LNCaP clone FGC (cell line): ENCODE results near the gene XRCC6.

Experiments
- DNase-seq: peaks from one replicate; pipeline ENCODE4 v3.0.0-alpha.2; 2011; ENCODE audit warnings: low read depth
- H3K4me3 ChIP-seq: 2 replicates; pipeline ENCODE4 v1.5.1; 2011; ENCODE audit warnings: mild to moderate bottlenecking, low read depth, low read length, control low read depth
- CTCF ChIP-seq: IDR thresholded peaks from 2 replicates; pipeline ENCODE4 v1.5.1; 2012; ENCODE audit warnings: mild to moderate bottlenecking; ENCODE audit not compliant: control insufficient read depth, insufficient read depth; ENCODE audit errors: extremely low read depth

The XRCC6 gene

GRCh38 chr22:41578114-41578513 lies 43.0 kb upstream of the XRCC6 start:
- no peak overlapping the region for H3K4me3 ChIP-seq
- no peak for DNase-seq
- no peak for TF ChIP-seq CTCF

GRCh38 chr22:41578818-41579217 lies 42.3 kb upstream of the XRCC6 start:
- no peak for DNase-seq
- TF ChIP-seq CTCF, result no peak
- no peak overlapping the region for H3K4me3 ChIP-seq

GRCh38 chr22:41579297-41579996 lies 41.6 kb upstream of the XRCC6 start:
- no peak overlapping the region for H3K4me3 ChIP-seq
- no peak for TF ChIP-seq CTCF
- no peak for DNase-seq

GRCh38 chr22:41579997-41580355 lies 41.1 kb upstream of the XRCC6 start:
- no peak for DNase-seq
- no peak for TF ChIP-seq CTCF
- H3K4me3 ChIP-seq, result no peak overlapping the region

GRCh38 chr22:41582694-41583093 lies 38.4 kb upstream of the XRCC6 start:
- no peak for DNase-seq
- TF ChIP-seq CTCF, result no peak
- H3K4me3 ChIP-seq, result no peak overlapping the region

- TF ChIP-seq CTCF, result no peak
These were observed 36.2 kb upstream of the XRCC6 start for GRCh38 chr22:41584881-41585280.

GRCh38 chr22:41585898-41586297 lies 35.2 kb upstream of the XRCC6 start:
- H3K4me3 ChIP-seq, result no peak overlapping the region
- no peak for TF ChIP-seq CTCF
- DNase-seq, result no peak

More at GRCh38 chr22:41584881-41585280, 36.2 kb upstream of the XRCC6 start:
- H3K4me3 ChIP-seq, result no peak overlapping the region
- no peak for DNase-seq
